Measurements from ENCODE around the gene CDC42.
"Not testable (repeated sequence)": the region's sequence is repeated elsewhere in the genome, so short reads cannot be mapped to it uniquely, and the experiment has no call there.

The CDC42 gene

GRCh38 chr1:22052115-22053016 lies at the start of gene CDC42:
Gene CDC42 (plus strand): TSS chr1:22052709. CDS start chr1:22078479, 25,770 bp downstream.
- DNase-seq: peak; percentile 96

DNA sequence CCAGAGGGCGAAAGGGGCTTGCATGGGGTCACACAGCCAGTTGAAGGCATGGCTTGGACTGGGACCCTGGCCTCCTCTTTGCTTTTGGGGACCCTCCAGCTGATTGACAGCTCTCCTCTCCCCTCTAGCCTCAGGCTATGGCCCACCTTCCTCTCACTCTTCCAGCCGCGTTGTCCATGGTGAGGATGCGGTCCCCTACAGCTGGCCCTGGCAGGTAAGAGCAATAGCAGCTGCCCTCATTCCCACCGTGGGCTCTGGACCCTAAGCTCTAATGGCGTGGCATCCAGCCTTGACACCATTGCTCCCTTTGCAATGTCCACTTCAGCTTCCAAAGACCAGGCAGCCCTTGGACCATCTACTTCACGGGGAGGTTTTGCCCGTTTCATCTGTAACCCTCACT lies 49.6 kb upstream of the CDC42 start:
- not testable (repeated sequence) for DNase-seq

DNA sequence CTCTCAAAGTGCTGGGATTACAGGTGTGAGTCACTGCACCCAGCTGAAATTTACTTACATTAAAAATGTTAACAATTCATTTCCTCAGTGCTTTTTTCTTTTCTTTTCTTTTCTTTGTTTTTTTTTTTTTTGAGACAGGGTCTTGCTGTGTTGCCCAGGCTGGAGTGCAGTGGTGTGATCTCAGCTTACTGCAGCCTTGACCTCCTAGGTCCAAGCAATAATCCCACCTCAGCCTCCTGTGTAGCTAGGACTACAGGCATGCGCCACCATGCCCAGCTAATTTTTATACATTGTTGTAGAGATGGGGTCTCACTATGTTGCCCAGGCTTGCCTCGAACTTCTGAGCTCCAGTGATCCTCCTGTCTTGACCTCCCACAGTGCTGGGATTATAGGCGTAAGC lies 48.5 kb upstream of the CDC42 start:
- DNase-seq: not testable (repeated sequence)

GRCh38 chr1:22005261-22006149 lies 47.0 kb upstream of the CDC42 start:
- peak; percentile 25 for DNase-seq

DNA sequence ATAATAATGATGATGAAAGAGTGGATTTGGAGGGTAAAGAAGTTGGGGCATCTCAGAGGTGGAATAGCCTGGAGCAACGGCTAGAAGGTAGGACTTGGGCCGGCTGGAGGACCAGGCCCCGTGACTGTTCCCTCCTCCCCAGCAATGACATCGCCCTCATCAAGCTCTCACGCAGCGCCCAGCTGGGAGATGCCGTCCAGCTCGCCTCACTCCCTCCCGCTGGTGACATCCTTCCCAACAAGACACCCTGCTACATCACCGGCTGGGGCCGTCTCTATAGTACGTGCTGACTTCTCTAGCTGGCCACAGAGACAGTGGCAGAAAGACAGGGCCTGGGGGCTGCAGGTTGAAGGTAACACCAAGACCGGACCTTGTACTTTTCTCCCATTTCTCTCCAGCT lies 45.8 kb upstream of the CDC42 start:
- DNase-seq: not testable (repeated sequence)

- not testable (repeated sequence) for DNase-seq
Observed at GRCh38 chr1:22007262-22007661, 45.2 kb upstream of the CDC42 start.

DNA sequence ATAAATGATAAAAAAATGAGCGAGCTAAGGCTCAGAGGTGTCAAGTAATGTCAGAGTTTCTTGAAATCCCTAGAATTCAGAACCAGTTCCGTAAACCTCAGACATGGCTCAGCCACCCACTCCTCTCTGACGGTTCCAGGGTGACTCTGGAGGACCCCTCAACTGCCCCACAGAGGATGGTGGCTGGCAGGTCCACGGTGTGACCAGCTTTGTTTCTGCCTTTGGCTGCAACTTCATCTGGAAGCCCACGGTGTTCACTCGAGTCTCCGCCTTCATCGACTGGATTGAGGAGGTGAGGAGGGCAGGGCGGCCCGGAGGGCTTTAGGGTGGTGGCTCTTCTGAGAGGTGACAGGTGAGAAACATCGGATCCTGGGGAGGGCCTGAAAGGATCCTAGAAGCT lies 42.9 kb upstream of the CDC42 start:
- not testable (repeated sequence) for DNase-seq

GRCh38 chr1:22012752-22013151 lies 39.8 kb upstream of the CDC42 start:
- DNase-seq: not testable (repeated sequence)

- not testable (repeated sequence) for DNase-seq
Observed at GRCh38 chr1:22014575-22015206, 37.8 kb upstream of the CDC42 start.

DNA sequence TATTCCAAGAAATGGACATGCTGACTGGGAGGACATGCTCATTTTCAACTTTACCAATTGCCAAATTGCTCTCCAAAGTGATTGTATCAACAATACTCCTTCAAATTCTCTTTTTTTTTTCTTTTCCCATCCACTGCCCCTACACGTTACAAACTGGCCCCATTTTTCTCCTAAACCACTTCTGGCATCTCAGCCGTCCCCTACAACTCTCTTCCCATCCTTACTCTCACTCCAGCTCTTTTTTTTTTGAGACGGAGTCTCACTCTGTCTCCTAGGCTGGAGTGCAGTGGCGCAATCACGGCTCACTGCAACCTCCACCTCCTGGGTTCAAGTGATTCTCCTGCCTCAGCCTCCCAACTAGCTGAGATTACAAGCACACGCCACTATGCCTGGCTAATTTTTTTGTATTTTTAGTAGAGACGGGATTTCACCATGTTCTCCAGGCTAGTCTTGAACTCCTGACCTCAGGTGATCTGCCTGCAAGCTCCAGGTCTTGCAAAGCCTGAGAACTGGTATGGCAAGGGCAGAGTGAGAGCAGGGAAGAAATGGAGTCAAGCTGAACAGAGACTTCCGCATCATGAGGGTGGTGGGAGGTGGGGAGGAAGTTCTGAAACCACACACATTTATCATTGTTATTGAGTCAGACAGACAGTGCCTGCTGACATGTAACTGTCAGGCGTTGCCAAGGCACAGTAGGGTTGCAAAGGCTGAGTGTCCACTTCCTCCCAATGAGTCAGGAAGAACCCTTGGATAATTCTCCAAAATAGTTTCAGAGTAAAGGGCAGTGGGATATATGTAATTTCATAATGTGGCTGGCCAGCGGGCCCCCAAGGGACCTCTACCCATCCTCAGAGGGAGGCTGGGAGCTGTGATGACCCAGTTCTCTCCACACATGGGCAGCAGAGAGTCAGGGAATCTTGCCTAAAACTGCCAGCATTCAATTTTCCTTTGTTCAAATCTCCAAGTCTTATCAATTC lies 33.6 kb upstream of the CDC42 start:
- peak; percentile 91 for DNase-seq

DNA sequence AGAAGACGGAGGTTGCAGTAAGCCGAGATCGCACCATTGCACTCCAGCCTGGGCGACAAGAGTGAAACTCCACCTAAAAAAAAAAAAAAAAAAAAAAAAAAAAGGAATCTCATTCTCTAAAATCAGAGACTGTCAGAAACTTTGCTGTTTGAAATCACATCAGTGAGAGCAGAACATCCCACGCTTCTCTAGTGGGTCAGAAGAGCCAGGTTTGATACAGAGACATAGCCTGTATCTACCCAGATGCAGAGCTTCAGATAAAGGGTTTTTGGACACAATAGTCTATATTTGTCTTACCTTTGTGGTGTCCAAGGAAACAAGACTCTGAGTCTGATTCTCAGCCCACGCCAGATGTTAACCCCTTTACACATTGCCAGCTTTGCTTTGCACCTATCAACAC lies 31.4 kb upstream of the CDC42 start:
- no peak for DNase-seq

DNA sequence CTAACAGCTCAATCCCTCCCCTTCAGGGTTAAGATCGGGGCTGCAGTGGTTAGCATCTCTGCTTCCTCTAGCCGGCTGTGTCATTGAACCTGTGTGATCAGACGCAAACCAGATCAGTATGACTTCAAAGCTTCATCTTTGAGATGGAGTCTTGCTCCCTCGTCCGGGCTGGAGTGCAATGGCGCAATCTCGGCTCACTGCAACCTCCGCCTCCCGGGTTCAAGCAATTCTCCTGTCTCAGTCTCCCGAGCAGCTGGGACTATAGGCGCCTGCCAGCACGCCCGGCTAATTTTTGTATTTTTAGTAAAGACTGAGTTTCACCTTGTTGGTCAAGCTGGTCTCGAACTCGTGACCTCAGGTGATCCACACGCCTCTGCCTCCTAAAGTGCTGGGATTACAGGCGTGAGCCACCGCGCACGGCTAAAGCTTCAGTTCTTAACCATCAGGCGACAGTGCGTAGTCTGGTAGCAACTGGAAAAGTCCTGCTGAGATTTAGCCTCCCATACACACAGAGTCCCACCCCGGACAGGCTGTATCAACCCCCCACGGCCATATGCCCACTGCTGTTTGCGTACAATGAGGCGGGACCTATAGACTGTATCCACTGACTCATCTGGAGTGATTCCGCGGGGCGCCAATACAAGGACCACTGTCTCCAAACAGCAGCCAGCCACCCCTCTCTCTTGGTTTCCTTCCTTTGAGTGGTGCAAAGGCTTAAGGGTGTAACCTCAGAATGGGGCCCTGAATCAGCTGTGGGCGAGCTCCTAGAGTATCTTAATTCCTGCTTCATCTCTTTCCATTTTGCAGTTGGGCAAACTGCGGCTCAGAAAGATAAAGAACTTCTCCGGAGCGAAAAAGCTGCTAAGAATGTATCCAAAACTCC lies 27.8 kb upstream of the CDC42 start:
- DNase-seq: peak; percentile 86

- DNase-seq: peak; percentile 89
Observed at GRCh38 chr1:22025368-22026155, 26.9 kb upstream of the CDC42 start.

GRCh38 chr1:22026924-22027289 lies 25.6 kb upstream of the CDC42 start:
- DNase-seq: no peak

DNA sequence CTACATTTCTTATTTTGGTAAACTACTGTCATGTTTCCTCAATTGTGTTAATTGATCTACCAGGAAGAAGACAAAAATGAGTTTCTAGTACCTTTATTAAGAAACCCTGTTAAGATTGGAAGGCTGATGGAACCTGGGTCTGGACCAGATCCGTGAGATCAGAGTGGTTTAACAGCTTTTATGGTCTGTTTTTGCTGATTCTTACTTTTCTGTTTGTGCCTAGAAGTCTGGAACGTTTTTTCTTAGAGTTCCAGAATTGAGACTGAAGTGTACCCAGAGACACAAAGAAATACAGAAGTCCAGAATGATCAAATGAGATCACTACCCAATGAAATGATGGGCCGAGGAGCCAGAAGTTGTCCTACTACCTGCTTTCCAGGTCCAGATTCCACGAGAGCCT lies 22.5 kb upstream of the CDC42 start:
- no peak for DNase-seq

- DNase-seq: no peak
Observed at GRCh38 chr1:22030473-22030872, 22.0 kb upstream of the CDC42 start.

GRCh38 chr1:22031214-22031962 lies 21.1 kb upstream of the CDC42 start:
- no peak for DNase-seq

GRCh38 chr1:22034834-22035233 lies 17.7 kb upstream of the CDC42 start:
- DNase-seq: not testable (repeated sequence)

GRCh38 chr1:22037520-22037919 lies 15.0 kb upstream of the CDC42 start:
- DNase-seq: no peak

All from EL (cell line).